ENCODE results near the gene IQCE. TPM values are rescaled to one million over a fixed set of nuclear protein-coding genes. Genes with fewer than 3 reads are reported as not detected.

Gene IQCE
- total RNA-seq, 1 donor from 2014 or later = 22.2 TPM

GRCh38 chr7:2640846-2641316, 82.1 kb downstream of the IQCE start:
- Histone ChIP-seq H3K9me3 (no peaks in the 10 kb centered on the region), H3K4me3 (no peak overlapping the region), H3K27me3 (no peaks in the 10 kb centered on the region), H3K4me1 (peaks cover 75% of the 10 kb centered on the region), H3K27ac (peak overlapping the region; percentile 76), H3K36me3 (no peaks in the 10 kb centered on the region)
- ATAC-seq = peak; percentile 2
- no peak for TF ChIP-seq CTCF (IDR thresholded peaks at IDR 0.05)
- DNase-seq = no peak
- intact Hi-C loops (cut with DNase I) = no loop called here

- H3K4me1 ChIP-seq = peaks cover 67% of the 10 kb centered on the region
- H3K4me3 ChIP-seq = peak overlapping the region; percentile 19
- H3K27me3 ChIP-seq = no peaks in the 10 kb centered on the region
- peak; percentile 80 for ATAC-seq
- no peaks in the 10 kb centered on the region for H3K9me3 ChIP-seq
- no peaks in the 10 kb centered on the region for H3K36me3 ChIP-seq
- DNase-seq = peak; percentile 93
- TF ChIP-seq CTCF (IDR thresholded peaks at IDR 0.05) = no peak
- intact Hi-C loops (cut with DNase I) = no loop called here
- peak overlapping the region; percentile 76 for H3K27ac ChIP-seq
Measured at GRCh38 chr7:2641406-2642393, 82.9 kb downstream of the IQCE start.

- peaks cover 48% of the 10 kb centered on the region for H3K4me1 ChIP-seq
- ATAC-seq (no peak), DNase-seq (no peak)
- TF ChIP-seq CTCF (IDR thresholded peaks at IDR 0.05) = peak; percentile 28
- no peak overlapping the region for H3K4me3 ChIP-seq
- H3K27me3 ChIP-seq = no peaks in the 10 kb centered on the region
- H3K27ac ChIP-seq = no peak overlapping the region
- no peaks in the 10 kb centered on the region for H3K9me3 ChIP-seq
- peaks cover 14% of the 10 kb centered on the region for H3K36me3 ChIP-seq
- intact Hi-C loops (cut with DNase I) = no loop called here
Measured at GRCh38 chr7:2643386-2644219, 84.8 kb downstream of the IQCE start.

- intact Hi-C loops (cut with DNase I) = no loop called here
- Histone ChIP-seq H3K9me3 (no peaks in the 10 kb centered on the region), H3K36me3 (peaks cover 14% of the 10 kb centered on the region), H3K4me3 (no peak overlapping the region), H3K4me1 (peaks cover 44% of the 10 kb centered on the region), H3K27ac (no peak overlapping the region), H3K27me3 (no peaks in the 10 kb centered on the region)
- ATAC-seq = no peak
- no peak for TF ChIP-seq CTCF (IDR thresholded peaks at IDR 0.05)
- no peak for DNase-seq
Measured at GRCh38 chr7:2644220-2644561, 85.4 kb downstream of the IQCE start.

- intact Hi-C loops (cut with DNase I) = no loop called here
- no peak for ATAC-seq
- no peak overlapping the region for H3K27ac ChIP-seq
- TF ChIP-seq CTCF (IDR thresholded peaks at IDR 0.05) = no peak
- H3K4me3 ChIP-seq = no peak overlapping the region
- no peak for DNase-seq
- no peaks in the 10 kb centered on the region for H3K9me3 ChIP-seq
- H3K4me1 ChIP-seq = peaks cover 42% of the 10 kb centered on the region
- no peaks in the 10 kb centered on the region for H3K27me3 ChIP-seq
- peaks cover 19% of the 10 kb centered on the region for H3K36me3 ChIP-seq
Measured at GRCh38 chr7:2644562-2645273, 85.9 kb downstream of the IQCE start.
